ENCODE measurements around the gene AGPAT3.

The AGPAT3 gene

DNA sequence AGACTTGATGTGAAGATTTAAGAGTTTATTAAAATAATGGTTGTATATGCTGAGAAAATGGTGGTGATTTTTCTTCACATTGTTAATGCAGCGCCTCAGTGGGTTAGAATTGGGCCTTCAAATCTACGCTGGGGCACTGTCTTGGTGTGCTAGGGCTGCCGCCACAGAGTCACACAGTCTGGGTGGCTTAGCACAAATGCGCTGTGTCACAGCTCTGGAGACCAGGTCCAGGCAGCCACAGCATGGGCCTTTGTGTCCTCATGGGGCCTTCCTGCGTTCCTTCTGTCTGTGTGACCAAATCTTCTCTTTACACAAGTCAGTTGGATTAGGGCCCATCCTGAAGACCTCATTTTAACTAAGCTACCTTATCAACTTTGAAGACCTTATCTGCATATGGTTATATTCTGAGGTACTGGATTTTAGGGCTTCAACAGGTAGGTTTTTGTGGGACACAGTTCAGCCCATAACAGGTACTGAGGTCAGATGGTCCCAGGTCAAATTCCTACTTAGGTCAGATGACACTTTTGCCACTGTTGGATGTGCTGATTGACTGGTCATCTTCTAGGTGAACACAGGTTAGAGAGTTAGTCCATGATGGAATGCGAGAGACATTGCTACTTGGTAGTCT lies 164.6 kb downstream of the AGPAT3 start:
- DNase-seq: no peak

DNA sequence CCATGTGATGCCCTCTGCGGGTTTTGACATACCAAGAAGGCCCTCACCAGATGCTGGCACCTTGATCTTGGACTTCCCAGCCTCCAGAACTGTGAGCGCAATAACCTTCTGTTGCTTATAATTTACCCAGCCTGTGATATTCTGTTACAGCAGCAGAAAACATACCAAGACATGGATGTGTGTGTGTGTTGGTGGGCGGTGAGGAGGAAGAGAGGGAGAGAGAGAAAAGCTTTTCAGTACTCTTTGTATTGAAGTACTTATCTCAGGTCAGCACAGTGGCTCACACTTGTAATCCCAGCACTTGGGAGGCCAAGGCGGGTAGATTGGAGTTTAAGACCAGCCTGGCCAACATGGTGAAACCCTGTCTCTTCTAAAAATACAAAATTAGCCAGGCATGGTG lies 170.2 kb downstream of the AGPAT3 start:
- DNase-seq: no peak
